ENCODE results near the gene ITFG1.

ITFG1 gene

DNA sequence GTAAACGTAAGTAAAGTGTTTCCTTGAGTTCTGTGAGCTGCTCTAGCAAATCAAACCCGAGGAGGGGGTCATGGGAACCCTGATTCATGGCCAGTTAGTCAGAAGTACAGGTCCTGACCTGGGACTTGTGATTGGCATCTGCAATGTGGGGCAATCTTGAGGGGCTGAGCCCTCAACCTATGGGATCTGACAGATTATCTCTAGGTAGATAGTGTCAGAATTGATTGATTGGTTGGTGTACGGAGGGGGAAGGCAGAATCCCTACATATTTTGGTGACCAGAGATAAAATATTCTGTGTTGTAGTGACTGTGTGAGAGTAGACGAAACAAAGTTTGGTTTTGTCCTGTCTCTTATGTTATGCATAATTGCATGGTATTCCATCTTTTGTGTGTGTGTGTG lies 216.7 kb downstream of the ITFG1 start:
- TF ChIP-seq, protein P1, sequence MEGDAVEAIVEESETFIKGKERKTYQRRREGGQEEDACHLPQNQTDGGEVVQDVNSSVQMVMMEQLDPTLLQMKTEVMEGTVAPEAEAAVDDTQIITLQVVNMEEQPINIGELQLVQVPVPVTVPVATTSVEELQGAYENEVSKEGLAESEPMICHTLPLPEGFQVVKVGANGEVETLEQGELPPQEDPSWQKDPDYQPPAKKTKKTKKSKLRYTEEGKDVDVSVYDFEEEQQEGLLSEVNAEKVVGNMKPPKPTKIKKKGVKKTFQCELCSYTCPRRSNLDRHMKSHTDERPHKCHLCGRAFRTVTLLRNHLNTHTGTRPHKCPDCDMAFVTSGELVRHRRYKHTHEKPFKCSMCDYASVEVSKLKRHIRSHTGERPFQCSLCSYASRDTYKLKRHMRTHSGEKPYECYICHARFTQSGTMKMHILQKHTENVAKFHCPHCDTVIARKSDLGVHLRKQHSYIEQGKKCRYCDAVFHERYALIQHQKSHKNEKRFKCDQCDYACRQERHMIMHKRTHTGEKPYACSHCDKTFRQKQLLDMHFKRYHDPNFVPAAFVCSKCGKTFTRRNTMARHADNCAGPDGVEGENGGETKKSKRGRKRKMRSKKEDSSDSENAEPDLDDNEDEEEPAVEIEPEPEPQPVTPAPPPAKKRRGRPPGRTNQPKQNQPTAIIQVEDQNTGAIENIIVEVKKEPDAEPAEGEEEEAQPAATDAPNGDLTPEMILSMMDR (conservative IDR thresholded peaks at IDR 0.05): no peak
- no peak overlapping the region for H3K27ac ChIP-seq

DNA sequence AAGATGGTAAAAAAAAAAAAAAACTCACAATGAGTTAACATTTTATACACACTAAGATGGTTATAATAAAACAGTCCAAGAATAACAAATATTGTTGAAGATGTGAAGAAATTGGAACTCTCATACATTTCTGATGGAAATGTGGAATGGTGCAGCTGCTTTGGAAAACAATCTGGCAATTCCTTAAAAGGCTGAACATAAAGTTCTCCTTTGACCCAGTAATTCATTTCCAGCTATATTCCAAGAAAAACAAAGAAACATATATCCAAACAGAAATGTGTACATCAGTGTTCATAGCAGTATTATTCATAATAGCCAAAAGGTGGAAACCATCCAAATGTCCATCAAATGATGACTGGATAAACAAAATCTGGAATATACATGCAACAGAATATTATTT lies 219.8 kb downstream of the ITFG1 start:
- TF ChIP-seq, protein P1 (conservative IDR thresholded peaks at IDR 0.05): no peak
- no peak overlapping the region for H3K27ac ChIP-seq

DNA sequence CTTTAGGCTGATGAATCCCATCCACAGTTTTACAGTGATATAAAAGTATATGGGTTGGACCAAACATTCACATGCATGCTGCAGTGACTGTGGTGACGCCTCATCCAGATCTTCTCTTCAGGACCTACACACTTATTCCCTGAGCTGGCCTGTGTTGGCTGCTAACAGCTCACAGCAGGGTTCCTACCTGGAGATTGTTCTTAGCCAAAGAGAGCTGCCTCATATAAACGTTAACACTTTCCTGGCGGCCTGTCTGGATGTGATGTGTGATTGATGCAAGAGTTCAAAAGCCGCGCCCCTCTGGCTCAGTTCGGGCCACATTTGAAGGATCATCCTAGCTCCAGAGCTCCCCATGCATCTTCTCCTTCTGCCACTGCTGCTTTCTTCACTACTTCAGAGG lies 224.1 kb downstream of the ITFG1 start:
- TF ChIP-seq, protein P1 (conservative IDR thresholded peaks at IDR 0.05): no peak
- H3K27ac ChIP-seq: no peak overlapping the region

DNA sequence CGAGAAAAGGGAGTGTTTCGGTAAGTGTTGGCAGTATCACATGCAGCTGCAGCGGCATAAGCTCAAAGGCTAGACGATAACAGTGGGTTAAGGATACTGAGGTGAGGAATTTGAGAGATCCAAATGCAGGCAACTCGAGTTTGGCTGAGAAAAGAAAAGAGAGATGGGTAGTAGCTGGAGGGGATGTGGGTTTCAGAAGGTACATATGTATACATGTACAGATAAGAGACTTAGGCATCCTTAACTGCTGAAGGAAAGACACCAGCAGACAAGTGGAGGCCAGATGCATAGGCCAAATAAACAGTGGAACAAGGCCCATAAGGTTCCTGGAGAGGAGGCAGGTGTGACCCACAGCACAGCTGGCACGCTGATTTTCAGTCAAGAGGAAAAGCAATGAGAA lies 230.6 kb downstream of the ITFG1 start:
- no peak overlapping the region for H3K27ac ChIP-seq
- TF ChIP-seq, protein P1 (conservative IDR thresholded peaks at IDR 0.05): no peak

DNA sequence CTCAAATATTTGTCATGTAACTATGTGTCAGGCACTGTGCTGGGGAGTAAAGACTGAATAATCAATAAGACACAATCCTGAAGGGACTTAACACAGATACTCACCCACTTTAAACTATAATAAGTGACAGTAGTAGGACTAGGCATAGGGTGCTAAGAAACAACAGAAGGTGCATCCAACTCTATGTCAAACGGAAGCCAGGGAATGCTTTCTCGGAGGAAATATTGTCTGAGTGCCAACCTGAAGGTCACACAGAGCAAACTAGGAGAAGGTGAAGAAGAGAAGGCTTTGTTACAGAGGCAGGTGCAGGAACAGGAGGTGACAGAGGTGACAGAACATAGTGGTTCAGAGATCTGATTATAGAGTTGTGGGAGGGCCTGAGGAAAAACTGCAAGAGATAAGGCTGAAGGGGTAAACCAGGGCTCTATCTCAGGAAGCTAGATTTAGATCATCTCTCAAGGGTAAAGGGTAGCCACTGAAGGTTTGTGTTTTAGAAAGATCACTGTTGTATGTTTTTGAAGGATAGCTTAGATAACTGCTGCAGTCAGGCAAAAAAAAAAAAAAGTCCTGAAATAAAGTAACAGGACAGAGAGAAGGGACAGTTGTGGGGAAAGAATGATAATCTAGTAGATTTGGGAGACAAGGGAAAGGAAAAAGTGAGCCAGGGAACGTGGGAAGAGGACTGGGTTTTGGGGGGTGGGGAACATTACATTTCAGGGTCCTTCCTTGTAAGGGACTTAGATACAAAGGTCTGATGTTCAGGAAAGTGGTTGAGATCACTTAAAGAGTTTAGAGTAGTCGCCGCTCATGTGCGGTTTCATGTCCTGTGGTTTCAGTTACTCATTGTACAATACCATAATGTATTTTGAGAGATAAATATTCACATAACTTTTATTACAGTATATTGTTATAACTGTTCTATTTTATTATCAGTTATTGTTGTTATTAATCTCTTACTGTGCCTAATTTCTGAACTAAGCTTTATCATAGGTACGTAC lies 231.5 kb downstream of the ITFG1 start:
- TF ChIP-seq, protein P1 (conservative IDR thresholded peaks at IDR 0.05): no peak
- H3K27ac ChIP-seq: no peak overlapping the region

DNA sequence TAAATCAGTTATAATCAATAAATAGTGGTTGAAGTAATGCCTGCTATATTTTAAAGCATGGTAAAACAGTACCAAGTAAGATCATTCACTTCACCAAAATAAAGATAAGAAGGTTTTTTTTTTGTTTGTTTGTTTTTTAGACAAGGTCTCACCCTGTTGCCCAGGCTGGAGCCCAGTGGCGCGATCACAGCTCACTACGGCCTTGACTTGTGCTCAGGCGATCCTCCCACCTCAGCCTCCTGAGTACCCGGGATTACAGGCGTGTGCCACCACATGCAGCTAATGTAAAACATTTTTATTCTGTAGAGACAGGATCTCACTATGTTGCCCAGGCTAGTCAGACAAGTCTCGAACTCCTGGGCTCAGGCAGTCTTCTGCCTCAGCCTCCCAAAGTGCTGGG lies 232.6 kb downstream of the ITFG1 start:
- no peak overlapping the region for H3K27ac ChIP-seq
- TF ChIP-seq, protein P1 (conservative IDR thresholded peaks at IDR 0.05): no peak

DNA sequence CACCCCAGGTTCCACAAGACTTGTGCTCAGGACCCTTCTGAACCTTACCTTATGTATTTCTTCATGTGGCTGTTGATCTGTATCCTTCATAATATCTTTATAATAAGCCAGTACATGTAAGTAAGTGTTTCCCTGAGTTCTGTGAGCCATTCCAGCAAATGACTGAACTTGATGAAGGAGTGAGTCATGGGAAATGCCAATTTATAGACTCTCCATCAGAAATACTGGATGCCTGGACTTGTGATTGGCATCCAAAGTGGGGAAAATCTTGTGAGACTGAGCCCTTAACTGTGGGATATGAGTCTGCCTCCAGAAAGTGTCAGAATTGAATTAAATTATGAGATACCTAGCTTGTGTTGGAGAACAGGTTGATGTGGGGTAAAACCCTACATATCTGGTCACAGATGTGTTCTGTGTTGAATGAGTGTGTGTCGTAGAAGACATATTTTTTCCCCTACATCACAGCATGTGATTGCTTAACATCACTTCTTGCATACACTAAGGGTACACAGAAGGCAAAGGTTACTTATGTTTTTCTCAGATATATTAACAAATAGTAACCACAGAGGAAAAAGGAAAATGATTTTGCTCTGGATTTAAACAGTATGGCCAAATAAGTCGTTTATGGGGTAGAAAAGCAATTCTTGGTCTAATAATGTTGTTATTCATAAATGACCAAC lies 247.0 kb downstream of the ITFG1 start:
- TF ChIP-seq, protein P1 (conservative IDR thresholded peaks at IDR 0.05): no peak
- H3K27ac ChIP-seq: no peak overlapping the region

Measured in VCaP (cell line).